Activated CD8-positive, alpha-beta memory T cell treated with anti-CD3 and anti-CD28 coated beads, Interleukin-2, amount 50 U/mL, for 24 hours (primary cell): ENCODE measurements around the gene TBATA.

Experiments used
- DNase-seq: peaks from one replicate; pipeline ENCODE4 v3.0.0-alpha.2; 2020; ENCODE audit errors: extremely low read depth

The TBATA gene

GRCh38 chr10:70761031-70761601 lies 24.1 kb downstream of the TBATA start:
- no peak for DNase-seq

GRCh38 chr10:70760271-70760787 lies 24.8 kb downstream of the TBATA start:
- DNase-seq, result no peak

GRCh38 chr10:70759781-70760180 lies 25.4 kb downstream of the TBATA start:
- no peak for DNase-seq

GRCh38 chr10:70758757-70759514 lies 26.2 kb downstream of the TBATA start:
- peak; percentile 35 for DNase-seq

GRCh38 chr10:70757856-70758255 lies 27.3 kb downstream of the TBATA start:
- no peak for DNase-seq

GRCh38 chr10:70756700-70757360 lies 28.3 kb downstream of the TBATA start:
- DNase-seq, result no peak

- DNase-seq, result no peak
Measured at GRCh38 chr10:70753841-70754621, 31.1 kb downstream of the TBATA start.

- no peak for DNase-seq
Measured at GRCh38 chr10:70753026-70753663, 32.0 kb downstream of the TBATA start.

- DNase-seq, result no peak
Measured at GRCh38 chr10:70752571-70752970, 32.6 kb downstream of the TBATA start.

GRCh38 chr10:70751991-70752390 lies 33.2 kb downstream of the TBATA start:
- DNase-seq, result no peak

- DNase-seq, result no peak
Measured at GRCh38 chr10:70751356-70751755, 33.8 kb downstream of the TBATA start.

- DNase-seq, result no peak
Measured at GRCh38 chr10:70750156-70750703, 34.9 kb downstream of the TBATA start.

GRCh38 chr10:70749756-70750155 lies 35.4 kb downstream of the TBATA start:
- DNase-seq, result no peak

- no peak for DNase-seq
Measured at GRCh38 chr10:70748801-70749573, 36.2 kb downstream of the TBATA start.

- no peak for DNase-seq
Measured at GRCh38 chr10:70748305-70748704, 36.9 kb downstream of the TBATA start.

- no peak for DNase-seq
Measured at GRCh38 chr10:70747192-70747965, 37.8 kb downstream of the TBATA start.

- DNase-seq, result no peak
Measured at GRCh38 chr10:70745555-70745954, 39.6 kb downstream of the TBATA start.

- no peak for DNase-seq
Measured at GRCh38 chr10:70744617-70745143, 40.5 kb downstream of the TBATA start.

- DNase-seq, result no peak
Measured at GRCh38 chr10:70743879-70744278, 41.3 kb downstream of the TBATA start.

- no peak for DNase-seq
Measured at GRCh38 chr10:70743430-70743788, 41.8 kb downstream of the TBATA start.
